Prostate gland (tissue), 2 donors: ENCODE measurements around the gene MXRA8. TPM values are rescaled to one million over a fixed set of nuclear protein-coding genes. Genes with fewer than 3 reads are reported as not detected.

ENCODE experiments used
- DNase-seq: peaks from one replicate; pipeline ENCODE4 v3.0.0-alpha.2; 2019; ENCODE audit warnings: low spot score
- H3K27ac ChIP-seq, 2 donors: fragments of 200-600 bp; sonication (generic); 2 replicates each; pipeline ENCODE4 v1.5.1; 2017 to 2019
- H3K27me3 ChIP-seq: fragments of 200-600 bp; sonication (generic); replicated peaks from 2 replicates; pipeline ENCODE4 v1.5.1; 2019; ENCODE audit not compliant: insufficient read depth
- H3K36me3 ChIP-seq, 2 donors: fragments of 200-600 bp; sonication (generic); 1 replicate in 1 of 2; 2 replicates in 1 of 2; pipeline versions ENCODE4 v1.5.1 to v1.8.1; 2017 to 2019
- H3K4me1 ChIP-seq: fragments of 200-600 bp; sonication (generic); replicated peaks from 2 replicates; pipeline ENCODE4 v1.5.1; 2019
- H3K4me3 ChIP-seq, 2 donors: fragments of 200-600 bp; sonication (generic); 2 replicates each; pipeline ENCODE4 v1.5.1; 2017 to 2019
- H3K9me3 ChIP-seq: fragments of 200-600 bp; sonication (generic); 2 replicates; pipeline ENCODE4 v1.5.1; 2017
- POLR2A ChIP-seq: fragments of 450-650 bp; IDR thresholded peaks from one replicate; pipeline ENCODE4 v1.6.1; 2016; ENCODE audit warnings: antibody characterized with exemption, mild to moderate bottlenecking
- POLR2AphosphoS5 ChIP-seq: sonication (generic); formaldehyde crosslinking; IDR thresholded peaks from one replicate; pipeline ENCODE4 v1.6.1; 2017; ENCODE audit warnings: antibody characterized with exemption
- WGBS: methylation state at CpG from one replicate; pipeline ENCODE4 v1.1.5; 2018; 5-methylcytosine and 5-hydroxymethylcytosine counted together
- intact Hi-C: fragments of 100-400 bp; cut with DNase I; formaldehyde crosslinking; loops from one replicate; pipeline ENCODE4 v1.14.2; 2022
- total RNA-seq, 2 donors: library from RNA; depleted of rRNA; stranded (reverse); fragments of >200 nt; gene quantifications; one replicate each; pipeline ENCODE4 v1.1.0, GENCODE V29; 2016
- TF ChIP-seq, protein P1 (sequence below), 4 experiments: fragments of 200-600 bp in 2 of 4; fragments of 450-650 bp in 2 of 4; sonication (generic) in 2 of 4; IDR thresholded peaks; 1 replicate in 3 of 4; 2 replicates in 1 of 4; pipeline ENCODE4 v1.5.1; 2016 to 2019; ENCODE audit warnings: antibody characterized with exemption in 4 of 4, mild to moderate bottlenecking in 2 of 4, moderate library complexity in 2 of 4

MXRA8 gene
- total RNA-seq, 2 donors from 2014 or later: 39.0 to 152 TPM

DNA sequence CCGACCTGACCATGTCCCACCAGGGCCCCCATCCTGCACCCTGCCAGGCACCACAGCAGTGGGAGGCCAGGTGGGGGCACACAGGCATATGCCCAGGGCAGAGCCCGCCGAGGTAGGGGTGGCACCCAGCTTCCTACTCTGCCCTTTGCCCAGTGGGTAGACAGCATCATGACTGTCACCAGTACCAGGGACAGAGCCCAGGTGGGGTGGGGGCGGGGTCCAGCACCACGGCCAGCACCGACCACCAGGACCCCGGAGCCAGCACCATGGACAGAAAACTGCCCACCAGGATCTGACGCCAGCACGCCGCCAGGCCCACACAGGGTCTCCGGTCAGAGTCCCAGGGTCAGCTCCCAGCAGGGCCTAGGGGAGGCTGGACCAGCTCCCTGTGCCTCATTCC is 23.5 kb downstream of the MXRA8 start:
- Histone ChIP-seq H3K4me1 (peaks cover 4% of the 10 kb centered on the region), H3K27me3 (no peaks in the 10 kb centered on the region), H3K4me3 (no peak overlapping the region), H3K36me3 (peaks cover 2 to 6% of the 10 kb centered on the region in 2 donors), H3K9me3 (no peaks in the 10 kb centered on the region), H3K27ac (no peak overlapping the region)
- 68% methylated on average over 4 of the region's 11 CpGs for WGBS
- DNase-seq: no peak
- TF ChIP-seq, protein P1, sequence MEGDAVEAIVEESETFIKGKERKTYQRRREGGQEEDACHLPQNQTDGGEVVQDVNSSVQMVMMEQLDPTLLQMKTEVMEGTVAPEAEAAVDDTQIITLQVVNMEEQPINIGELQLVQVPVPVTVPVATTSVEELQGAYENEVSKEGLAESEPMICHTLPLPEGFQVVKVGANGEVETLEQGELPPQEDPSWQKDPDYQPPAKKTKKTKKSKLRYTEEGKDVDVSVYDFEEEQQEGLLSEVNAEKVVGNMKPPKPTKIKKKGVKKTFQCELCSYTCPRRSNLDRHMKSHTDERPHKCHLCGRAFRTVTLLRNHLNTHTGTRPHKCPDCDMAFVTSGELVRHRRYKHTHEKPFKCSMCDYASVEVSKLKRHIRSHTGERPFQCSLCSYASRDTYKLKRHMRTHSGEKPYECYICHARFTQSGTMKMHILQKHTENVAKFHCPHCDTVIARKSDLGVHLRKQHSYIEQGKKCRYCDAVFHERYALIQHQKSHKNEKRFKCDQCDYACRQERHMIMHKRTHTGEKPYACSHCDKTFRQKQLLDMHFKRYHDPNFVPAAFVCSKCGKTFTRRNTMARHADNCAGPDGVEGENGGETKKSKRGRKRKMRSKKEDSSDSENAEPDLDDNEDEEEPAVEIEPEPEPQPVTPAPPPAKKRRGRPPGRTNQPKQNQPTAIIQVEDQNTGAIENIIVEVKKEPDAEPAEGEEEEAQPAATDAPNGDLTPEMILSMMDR (IDR thresholded peaks at IDR 0.05): no peak
- TF ChIP-seq POLR2AphosphoS5: no peak
- TF ChIP-seq POLR2A: no peak
- intact Hi-C loops: no loop called here

DNA sequence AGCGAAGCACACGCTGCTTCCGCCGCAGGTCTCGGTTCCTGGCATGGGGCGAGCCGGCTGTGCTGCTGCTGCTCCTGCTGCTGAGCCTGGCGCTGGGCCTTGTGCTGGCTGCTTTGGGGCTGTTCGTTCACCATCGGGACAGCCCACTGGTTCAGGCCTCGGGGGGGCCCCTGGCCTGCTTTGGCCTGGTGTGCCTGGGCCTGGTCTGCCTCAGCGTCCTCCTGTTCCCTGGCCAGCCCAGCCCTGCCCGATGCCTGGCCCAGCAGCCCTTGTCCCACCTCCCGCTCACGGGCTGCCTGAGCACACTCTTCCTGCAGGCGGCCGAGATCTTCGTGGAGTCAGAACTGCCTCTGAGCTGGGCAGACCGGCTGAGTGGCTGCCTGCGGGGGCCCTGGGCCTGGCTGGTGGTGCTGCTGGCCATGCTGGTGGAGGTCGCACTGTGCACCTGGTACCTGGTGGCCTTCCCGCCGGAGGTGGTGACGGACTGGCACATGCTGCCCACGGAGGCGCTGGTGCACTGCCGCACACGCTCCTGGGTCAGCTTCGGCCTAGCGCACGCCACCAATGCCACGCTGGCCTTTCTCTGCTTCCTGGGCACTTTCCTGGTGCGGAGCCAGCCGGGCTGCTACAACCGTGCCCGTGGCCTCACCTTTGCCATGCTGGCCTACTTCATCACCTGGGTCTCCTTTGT is 24.7 kb downstream of the MXRA8 start:
- Histone ChIP-seq H3K36me3 (peaks cover 2 to 6% of the 10 kb centered on the region in 2 donors), H3K27ac (no peak overlapping the region), H3K4me3 (no peak overlapping the region), H3K27me3 (no peaks in the 10 kb centered on the region), H3K4me1 (peaks cover 4% of the 10 kb centered on the region), H3K9me3 (no peaks in the 10 kb centered on the region)
- TF ChIP-seq, protein P1 (IDR thresholded peaks at IDR 0.05): no peak
- no peak for TF ChIP-seq POLR2A
- no peak for TF ChIP-seq POLR2AphosphoS5
- DNase-seq: no peak
- WGBS: 63% methylated on average over 21 of the region's 36 CpGs
- intact Hi-C loops: no loop called here

DNA sequence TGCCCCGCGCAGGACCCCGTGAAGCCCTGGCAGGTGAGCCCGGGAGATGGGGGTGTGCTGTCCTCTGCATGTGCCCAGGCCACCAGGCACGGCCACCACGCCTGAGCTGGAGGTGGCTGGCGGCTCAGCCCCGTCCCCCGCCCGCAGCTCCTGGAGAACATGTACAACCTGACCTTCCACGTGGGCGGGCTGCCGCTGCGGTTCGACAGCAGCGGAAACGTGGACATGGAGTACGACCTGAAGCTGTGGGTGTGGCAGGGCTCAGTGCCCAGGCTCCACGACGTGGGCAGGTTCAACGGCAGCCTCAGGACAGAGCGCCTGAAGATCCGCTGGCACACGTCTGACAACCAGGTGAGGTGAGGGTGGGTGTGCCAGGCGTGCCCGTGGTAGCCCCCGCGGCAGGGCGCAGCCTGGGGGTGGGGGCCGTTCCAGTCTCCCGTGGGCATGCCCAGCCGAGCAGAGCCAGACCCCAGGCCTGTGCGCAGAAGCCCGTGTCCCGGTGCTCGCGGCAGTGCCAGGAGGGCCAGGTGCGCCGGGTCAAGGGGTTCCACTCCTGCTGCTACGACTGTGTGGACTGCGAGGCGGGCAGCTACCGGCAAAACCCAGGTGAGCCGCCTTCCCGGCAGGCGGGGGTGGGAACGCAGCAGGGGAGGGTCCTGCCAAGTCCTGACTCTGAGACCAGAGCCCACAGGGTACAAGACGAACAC is 25.4 kb downstream of the MXRA8 start:
- H3K27me3 ChIP-seq: no peaks in the 10 kb centered on the region
- peaks cover 4% of the 10 kb centered on the region for H3K4me1 ChIP-seq
- intact Hi-C loops: no loop called here
- H3K27ac ChIP-seq: no peak overlapping the region
- WGBS: 49% methylated on average over 38 of the region's 48 CpGs
- H3K36me3 ChIP-seq: peaks cover 2% of the 10 kb centered on the region in 2 donors
- no peaks in the 10 kb centered on the region for H3K9me3 ChIP-seq
- DNase-seq: peak; percentile 49
- H3K4me3 ChIP-seq: no peak overlapping the region
- TF ChIP-seq, protein P1 (IDR thresholded peaks at IDR 0.05): no peak
- peak; percentile 15 for TF ChIP-seq POLR2AphosphoS5

DNA sequence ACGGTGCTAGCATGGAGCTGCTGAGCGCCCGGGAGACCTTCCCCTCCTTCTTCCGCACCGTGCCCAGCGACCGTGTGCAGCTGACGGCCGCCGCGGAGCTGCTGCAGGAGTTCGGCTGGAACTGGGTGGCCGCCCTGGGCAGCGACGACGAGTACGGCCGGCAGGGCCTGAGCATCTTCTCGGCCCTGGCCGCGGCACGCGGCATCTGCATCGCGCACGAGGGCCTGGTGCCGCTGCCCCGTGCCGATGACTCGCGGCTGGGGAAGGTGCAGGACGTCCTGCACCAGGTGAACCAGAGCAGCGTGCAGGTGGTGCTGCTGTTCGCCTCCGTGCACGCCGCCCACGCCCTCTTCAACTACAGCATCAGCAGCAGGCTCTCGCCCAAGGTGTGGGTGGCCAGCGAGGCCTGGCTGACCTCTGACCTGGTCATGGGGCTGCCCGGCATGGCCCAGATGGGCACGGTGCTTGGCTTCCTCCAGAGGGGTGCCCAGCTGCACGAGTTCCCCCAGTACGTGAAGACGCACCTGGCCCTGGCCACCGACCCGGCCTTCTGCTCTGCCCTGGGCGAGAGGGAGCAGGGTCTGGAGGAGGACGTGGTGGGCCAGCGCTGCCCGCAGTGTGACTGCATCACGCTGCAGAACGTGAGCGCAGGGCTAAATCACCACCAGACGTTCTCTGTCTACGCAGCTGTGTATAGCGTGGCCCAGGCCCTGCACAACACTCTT is 26.2 kb downstream of the MXRA8 start:
- no peak overlapping the region for H3K27ac ChIP-seq
- no peaks in the 10 kb centered on the region for H3K9me3 ChIP-seq
- intact Hi-C loops: no loop called here
- H3K4me3 ChIP-seq: no peak overlapping the region
- 83% methylated on average over 57 of the region's 57 CpGs for WGBS
- no peak for DNase-seq
- H3K27me3 ChIP-seq: no peaks in the 10 kb centered on the region
- TF ChIP-seq, protein P1 (IDR thresholded peaks at IDR 0.05): no peak
- TF ChIP-seq POLR2AphosphoS5 (no peak), POLR2A (no peak)
- peaks cover 4% of the 10 kb centered on the region for H3K4me1 ChIP-seq
- H3K36me3 ChIP-seq: peaks cover 0 to 2% of the 10 kb centered on the region in 2 donors
